Stimulated activated CD4-positive, alpha-beta T cell treated with anti-CD3 and anti-CD28 coated beads, TNF-alpha, amount 100 ng/mL, for 24 hours (primary cell): ENCODE results near the gene FOXP4.

ENCODE experiments used
- DNase-seq, 3 experiments: peaks; one replicate each; pipeline ENCODE4 v3.0.0-alpha.2; 2020; ENCODE audit warnings: low read depth in 3 of 3

Gene FOXP4

DNA sequence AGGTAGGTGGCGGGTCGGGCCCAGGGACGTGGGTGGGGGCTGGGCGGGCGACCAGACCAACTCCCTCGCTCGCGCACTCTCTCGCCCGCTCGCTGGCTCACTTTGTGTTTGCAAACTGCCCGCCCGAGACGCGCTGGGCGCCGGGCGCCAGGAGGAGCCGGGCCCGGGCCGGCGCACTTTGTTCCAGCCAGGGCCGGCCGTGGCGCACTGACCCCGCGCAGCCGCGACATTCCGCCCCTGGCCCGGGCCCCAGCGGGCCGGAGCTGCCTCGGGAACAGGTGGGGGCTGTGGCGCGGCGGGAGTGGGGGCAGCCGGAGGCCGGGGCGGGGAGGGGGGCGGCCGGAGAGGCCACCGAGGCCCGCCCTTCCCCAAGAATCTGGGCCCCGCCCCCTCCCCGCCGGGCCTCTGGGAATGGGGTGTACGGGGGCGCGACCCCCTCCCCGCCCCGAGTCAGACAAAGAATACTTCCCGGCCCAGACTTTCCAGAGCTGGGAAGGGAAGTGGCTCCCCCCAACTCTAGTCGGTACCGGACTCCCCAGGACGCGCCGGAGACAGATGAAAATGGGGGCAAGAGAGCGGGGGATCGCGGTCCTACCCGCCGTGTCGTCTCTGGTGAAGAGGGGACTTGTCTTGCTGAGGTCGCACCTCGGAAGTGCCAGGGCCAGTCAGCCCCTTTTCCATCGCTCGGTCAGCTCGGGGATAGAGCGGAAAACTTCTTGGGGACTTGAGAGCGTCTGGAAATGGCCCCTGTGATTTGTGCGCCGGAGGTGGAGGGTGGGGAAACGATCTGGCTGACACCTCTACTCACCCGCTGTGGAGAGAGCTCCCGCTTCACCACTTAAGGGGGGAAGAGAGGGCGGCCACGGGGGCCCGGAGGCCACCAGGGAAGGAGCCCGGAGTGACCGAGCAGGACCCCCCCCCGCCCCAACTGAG is 951 bp downstream of the FOXP4 start:
- no peak for DNase-seq

DNA sequence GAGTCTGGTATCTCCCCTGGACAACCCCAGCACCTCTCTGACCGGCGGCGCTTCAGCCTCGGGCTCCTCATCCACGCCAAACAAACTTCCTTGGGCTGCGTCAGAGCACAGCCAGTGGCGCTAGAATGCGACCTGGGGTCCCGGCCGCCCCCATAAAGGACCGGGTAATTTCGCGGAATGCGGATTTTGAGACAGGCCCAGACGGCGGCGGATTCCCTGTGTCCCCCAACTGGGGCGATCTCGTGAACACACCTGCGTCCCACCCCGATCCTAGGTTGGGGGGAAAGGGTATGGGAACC is 1.6 kb downstream of the FOXP4 start:
- DNase-seq = no peak

DNA sequence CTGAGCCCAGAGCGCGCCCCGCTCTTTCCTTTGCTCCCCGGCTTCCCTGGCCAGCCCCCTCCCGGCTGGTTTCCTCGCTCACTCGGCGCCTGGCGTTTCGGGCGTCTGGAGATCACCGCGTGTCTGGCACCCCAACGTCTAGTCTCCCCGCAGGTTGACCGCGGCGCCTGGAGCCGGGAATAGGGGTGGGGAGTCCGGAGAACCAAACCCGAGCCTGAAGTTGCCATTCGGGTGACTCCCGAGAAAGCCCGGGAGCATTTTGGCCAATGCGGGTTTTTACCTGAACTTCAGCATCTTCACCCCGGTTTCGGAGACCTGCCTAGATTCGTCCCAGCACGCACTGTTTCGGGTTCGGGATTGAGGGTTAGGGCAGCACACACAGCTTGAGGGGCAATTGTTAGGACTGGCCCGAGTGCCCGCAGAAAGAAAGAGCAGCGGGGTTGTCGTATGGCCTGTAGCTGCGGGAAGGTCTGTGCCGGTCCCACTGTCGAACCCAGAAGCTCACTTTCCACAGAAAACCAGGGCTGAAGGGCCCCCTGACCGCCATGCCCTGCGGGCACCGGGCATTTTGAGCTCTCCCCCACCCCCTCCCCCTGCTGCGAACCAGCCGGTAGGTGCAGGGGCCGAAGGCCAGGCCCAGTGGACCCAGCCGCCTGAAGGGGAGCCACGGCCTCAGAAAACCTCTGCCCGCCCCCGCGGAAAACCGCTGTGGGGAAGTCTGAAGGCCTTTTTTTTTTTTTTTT is 2.1 kb downstream of the FOXP4 start:
- peak in 2 of 3 experiments; percentile 41 to 55 for DNase-seq

DNA sequence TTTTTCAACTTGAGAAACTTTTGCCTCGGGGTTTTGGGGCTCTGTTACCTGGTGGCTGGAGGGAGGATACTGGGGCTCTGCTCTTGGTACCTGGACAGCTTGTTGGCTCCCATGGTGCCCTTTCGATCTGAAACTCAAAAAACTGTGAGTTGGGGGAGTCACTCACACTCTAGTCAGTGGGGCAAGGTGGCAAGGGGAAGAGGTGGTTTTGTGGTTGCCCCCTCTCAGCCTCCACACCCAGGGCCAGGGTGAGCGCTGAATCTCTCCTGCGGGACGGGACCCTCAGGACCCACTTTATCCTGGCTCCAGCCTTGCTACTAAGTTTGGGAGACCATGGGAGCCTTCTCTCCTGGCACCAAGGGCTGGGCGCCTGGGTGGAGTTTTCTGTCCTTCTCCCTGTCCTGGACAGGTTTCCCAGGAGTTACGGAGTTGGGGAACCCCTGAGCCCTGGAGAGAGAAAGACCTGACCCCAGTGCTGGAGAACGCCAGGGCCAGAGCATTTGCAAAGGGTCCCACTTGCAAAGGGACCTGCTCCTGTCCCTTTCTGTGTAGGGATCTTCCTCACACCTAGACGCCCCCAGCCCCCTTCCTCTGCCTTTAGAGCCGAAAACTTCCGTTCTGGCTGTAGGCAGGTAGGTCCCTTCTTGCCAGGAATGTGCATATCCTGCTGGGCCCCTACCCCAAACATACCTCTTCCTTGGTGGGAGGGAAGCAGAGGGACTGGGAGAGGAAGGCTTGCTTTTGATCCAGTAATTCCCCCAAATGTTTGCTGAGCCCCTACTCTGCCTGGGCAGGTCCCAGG is 2.9 kb downstream of the FOXP4 start:
- no peak for DNase-seq

DNA sequence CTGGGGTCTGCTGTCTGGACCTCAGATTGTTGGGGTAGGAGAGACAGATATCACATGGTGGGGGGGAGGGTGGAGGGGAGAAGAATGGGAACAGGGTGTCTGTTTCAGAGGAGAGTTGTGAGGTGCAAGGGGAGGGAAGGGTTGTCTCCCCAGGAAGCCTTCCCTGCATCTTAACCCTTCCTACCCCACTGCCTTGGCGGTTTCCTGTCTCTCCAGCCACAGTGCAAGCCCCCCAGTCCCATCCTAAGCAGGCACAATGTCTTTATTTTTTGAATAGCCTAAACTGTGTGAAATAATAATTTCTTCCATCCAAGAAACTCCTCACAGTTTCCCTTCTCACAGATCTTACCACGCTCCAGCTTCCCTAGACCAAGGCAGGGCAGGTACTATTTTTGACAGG is 3.5 kb downstream of the FOXP4 start:
- DNase-seq = no peak

DNA sequence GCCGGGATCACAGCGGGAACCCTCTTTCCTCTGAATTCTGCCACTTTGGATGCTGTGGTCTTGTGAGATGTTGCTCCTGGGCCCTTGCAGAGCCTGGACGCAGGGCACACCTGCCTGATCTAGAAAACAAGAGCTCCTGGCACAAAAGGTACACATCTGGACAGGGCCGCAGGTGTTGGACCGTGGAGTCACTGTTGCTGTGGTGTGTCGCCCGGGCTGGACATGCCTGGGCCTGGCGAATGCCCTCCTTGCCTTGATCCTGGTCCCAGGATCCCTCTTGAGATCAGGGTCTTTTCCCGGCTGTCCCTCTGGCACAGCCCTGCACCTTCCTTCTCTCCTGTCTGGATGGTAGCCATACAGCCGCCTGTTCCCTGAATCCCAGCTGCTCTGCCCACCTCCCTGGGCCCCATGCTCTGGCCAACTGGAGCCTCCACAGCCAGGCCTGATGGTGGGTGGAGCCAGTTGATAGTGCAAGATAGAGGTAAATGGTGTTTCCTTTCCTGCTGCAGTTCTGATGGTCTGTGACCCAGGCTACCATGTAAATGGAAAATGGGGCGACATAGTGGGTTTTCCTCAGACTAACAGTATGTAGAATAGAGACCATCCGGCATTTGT is 5.0 kb downstream of the FOXP4 start:
- no peak for DNase-seq

DNA sequence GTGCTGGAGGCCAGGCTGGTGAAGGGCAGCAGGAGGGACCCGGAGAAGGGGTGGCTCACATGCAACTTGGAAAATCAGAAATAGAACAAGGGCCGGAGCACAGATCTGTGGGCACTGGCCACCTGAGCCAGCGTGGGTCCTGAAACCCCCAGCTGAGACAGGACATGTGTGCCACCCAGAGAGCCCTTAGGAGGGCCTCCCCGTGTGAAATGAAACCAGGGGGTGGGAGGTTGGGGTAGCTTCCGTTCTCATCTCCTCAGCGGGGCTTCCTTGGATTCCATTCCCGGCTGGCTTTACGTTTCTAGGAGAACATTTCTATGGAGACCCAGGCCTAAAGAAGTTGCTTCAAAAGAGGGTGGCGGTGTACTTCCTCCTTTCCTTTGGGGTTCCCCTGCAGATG is 5.7 kb downstream of the FOXP4 start:
- no peak for DNase-seq

DNA sequence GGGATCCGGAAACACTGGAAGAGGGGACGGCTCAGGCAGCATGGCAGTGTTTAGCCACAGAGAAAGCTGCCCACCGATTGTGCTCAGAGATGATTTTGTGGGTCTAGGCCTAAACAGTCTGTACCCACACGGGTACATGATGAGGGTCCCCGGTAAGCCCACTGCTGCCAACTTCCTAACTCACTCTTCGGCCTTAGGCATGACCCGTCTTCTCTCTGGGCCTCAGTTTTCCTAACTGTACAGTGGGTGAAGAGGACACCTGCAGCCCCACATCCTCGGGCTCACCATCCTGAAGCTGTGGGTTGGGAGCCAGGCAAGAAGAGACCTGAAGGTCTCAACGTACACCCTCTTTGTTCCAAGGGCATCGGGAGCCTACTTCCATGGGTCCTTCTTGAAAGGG is 6.5 kb downstream of the FOXP4 start:
- no peak for DNase-seq

DNA sequence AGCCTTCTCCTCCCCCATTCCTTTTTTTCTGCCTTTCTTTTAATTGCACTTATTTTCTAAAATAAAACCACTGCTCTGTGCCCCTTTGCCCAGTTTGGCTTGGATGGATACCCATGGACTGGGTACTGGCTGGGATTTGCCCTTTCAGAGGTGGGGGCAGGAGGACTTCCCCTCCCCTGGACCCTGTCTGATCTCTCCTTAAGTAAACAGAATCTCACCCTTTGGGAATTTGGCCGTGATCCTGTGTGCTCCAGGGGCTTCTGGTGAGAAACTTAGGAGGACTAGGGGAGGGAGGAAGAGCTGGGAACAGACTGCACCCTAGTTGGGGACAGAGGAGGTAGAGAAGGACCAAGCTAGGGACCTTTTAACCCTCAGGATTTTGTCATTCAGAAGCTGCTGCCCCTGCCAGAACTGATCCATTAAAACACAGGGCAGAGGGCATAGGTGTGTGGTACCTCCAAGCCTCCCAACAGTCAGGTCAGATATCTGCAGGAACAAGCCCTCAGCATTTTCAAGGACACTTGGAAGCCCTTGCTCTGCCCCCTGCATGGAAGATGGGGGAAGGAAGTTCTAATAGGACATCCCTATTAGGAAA is 7.3 kb downstream of the FOXP4 start:
- DNase-seq = no peak

DNA sequence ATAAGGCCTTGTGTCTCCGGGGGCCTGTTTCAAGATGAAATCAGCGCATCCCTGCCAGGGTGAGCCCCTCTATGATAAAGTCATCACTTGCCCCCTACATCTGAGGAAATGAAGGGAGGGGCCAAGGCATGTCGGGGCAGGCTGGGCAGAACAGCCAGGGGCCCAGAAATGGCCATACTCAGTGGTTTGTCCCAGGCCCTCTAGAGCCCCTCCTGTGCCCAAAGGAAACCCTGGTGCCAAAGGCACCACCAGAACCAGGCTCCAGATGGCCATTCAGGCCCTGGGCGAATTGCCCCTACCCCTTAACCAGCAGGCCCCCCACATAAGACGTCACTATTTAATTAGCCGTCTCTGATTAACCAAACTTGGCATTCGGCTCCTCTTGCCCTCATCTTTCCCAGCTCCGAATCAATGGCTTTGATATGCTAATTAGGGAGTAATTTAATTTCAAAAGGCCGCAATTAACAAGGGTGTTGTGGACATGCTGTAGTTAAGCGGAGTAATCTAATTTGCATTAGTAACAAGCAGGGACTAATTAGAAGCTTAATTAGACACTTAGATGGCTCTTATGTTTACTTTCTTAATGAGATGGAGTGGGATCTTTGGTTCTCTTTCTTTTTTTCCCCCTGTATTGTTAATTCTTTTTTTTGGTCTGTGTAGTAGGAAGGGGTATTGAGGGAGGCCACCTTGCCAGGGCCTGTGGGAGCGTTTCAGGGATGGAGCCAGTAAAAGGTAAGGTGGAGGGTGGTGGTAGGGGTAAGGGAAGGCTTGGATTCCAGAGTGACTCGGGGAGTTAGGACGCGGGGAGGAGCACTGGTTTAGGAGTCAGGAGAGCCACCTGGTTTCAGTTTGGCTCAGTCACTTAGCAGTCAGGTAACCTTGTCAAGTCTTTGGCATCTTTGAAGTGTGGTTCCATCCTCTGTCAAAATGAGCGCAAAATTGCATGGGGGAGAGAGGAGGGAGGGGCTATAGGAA is 9.4 kb downstream of the FOXP4 start:
- no peak for DNase-seq

DNA sequence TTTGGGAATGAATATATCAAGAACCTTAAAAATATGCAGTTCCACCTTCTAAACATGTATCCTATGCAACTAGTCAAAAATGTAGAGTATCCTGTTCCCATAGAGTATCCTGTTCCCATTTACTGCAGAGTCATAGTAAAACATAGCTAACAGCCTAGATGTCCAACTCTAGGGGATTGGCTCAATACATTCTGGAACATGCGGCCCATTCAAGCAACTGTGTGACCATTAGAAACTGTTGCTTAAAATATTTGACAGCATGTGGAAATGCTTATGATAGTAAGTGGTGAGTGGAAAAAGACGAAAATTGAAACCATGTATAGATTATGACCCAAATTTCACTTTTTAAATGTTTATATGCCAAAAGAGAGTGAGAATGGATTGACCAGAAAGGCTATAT is 11.2 kb downstream of the FOXP4 start:
- no peak for DNase-seq

DNA sequence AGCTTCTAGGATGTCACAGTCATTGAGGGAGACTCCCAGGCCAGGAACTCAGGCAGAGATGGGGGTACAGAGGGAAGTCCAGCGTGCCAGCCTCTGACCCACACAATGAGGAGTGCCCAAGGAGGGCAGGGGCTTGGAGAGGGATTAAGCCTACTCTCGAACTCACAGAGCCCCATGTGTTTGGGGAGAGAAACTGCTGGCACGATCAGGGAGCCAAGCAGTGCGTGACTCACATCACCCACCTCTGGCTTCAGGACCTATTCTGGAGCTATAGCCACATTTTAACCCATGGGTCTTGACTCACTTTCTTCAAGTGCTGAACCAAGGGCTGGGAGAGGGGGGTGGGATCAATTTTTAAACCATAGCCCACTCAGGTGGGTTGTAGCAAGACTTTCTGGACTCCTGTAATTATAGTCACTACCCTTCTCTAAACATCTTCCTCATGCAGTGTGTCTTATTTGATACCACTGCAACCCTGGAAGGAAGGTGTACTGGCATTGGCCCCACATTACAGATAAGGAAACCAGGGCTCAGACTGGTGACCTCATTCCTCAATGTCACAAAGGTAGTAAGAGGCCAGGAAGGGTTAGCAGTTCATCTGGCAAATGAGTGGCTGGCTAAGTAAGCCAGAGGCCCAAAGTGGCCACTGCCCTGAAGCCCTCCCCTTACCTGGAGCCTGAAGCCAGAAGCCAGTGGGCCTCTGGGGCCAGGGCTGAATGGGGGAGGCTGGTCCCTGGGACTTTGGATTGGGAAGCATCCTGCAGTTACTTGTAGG is 12.0 kb downstream of the FOXP4 start:
- DNase-seq = no peak

DNA sequence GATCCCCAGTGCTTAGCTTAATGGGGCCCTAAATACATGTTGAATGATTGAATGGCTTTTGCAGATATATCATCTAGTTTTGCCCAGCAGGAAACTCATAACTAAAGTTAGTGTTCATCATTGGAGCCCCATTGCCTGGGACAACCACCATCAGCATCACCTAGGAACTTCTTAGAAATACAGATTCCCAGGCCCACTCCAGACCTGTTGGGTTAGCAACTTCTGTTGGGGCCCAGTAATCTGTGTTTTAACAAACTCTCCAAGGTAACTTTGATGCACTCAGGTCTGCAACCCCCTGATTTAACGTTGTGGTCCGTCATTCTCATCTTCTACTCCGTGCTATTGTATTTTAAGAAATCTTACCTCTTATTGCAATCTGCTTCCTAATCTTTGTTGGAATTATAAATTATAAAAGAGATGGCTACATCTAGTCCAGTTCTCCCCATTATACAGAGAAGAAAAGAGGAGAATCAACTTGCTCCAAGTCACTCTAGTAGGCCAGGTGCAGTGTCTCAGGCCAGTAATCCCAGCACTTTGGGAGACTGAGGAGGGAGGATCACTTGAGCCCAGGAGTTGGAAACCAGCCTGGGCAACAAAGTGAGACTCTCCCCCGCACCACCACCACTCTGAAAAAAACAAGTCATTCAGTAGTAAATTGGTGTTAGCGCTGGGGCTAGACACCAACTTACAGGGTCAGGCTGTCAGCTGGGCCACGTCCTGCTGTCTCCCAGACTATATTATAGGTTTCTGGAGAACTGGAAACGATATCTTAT is 13.7 kb downstream of the FOXP4 start:
- no peak for DNase-seq

DNA sequence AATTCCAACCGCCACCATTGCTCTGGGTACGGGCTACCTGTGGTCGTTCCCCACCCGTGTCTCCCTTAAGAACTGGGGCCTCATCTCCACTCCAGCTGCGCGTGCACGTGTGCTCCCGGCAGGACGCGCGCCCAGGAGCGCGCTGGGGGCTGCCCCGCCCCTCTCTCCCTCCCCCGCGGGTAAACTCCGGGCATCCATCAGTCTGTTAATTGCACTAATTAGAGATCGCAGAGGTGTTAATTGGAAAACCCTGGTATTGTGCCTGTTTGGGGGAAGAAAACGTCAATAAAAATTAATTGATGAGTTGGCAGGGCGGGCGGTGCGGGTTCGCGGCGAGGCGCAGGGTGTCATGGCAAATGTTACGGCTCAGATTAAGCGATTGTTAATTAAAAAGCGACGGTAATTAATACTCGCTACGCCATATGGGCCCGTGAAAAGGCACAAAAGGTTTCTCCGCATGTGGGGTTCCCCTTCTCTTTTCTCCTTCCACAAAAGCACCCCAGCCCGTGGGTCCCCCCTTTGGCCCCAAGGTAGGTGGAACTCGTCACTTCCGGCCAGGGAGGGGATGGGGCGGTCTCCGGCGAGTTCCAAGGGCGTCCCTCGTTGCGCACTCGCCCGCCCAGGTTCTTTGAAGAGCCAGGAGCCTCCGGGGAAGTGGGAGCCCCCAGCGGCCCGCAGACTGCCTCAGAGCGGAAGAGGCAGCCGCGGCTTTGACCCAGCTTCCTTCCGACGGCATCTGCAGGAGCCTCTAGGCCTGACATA is 14.4 kb downstream of the FOXP4 start:
- peak; percentile 59 to 84 (median 62) for DNase-seq

DNA sequence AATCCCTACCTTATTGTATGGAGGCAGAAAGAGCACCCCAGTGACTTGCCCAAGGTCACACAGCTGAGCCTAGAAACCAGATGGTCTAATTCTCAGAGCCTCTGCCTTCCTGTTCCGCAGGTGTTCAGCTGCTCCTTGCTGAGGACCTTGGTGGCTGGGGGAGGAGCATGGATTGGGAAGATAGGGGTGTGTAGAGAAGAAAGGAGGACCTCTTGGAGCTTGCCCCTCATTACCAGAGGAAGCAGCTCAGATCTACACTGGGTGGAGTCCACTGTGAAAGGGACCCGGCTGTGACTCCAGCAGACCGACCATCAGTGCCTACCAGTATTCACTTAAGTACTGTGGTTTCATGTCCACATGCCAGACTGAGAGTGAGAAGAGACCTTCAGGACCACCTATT is 15.2 kb downstream of the FOXP4 start:
- no peak for DNase-seq

DNA sequence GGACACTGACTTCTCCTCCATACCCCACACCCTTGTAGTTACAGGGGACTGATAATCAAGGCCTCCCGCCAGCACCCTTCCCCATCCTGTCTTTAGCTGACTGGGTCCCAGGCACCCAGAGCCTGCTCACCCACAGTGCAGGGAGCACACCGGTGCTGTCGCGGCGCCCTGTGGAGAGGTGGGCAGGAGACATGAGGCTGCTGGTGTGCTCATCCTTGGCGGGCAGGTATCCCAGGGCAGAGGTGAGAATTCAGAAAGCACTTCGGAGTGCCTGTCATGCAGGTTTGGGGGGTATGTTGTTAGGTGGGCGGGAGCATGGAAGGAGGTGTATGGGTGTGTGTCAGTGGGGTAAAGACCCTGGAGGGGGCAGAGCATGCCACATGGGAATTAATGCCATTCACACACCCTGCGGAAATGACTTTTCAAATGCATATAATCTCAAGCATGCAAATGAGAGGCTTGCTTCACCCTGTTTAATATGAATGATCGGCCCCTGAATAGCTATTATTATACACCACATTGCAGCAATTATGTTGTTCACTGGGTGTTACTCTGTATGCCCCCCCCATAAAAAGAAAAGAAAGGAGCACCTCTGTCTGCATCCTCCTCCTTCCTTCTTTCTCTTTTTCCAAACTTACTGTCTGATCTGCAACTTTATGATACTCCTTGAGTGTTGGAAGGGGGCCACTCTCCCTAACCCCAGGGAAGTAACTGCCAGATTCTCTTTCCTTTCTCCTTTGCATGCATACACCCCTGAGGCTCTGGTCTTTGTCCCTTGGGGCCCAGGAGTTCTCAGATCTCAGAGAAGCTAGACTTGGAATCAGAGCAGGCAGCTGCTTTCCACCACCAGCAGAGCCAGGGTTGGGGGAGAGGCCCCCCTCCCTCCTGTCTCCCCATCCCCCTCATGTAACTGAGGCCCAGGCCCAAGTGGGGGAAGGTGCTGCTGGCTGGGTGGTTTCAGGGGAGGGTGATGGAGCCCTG is 16.0 kb downstream of the FOXP4 start:
- DNase-seq = no peak
